ENCODE measurements around the gene TTC1.
"Not testable (repeated sequence)": the region's sequence is repeated elsewhere in the genome, so short reads cannot be mapped to it uniquely, and the experiment has no call there.

Gene TTC1

GRCh38 chr5:160001457-160001856, 7.5 kb upstream of the TTC1 start:
- DNase-seq (ENCODE audit: low read depth): no peak

- DNase-seq (ENCODE audit: low read depth): no peak
Observed at GRCh38 chr5:160007514-160007913, 1.4 kb upstream of the TTC1 start.

GRCh38 chr5:160008529-160008876, 436 bp upstream of the TTC1 start:
- not testable (repeated sequence) for DNase-seq (ENCODE audit: low read depth)

GRCh38 chr5:160009591-160009989, 651 bp downstream of the TTC1 start:
- no peak for DNase-seq (ENCODE audit: low read depth)

GRCh38 chr5:160011471-160011870, 2.5 kb downstream of the TTC1 start:
- no peak for DNase-seq (ENCODE audit: low read depth)

- DNase-seq (ENCODE audit: low read depth): not testable (repeated sequence)
Observed at GRCh38 chr5:160014197-160014596, 5.3 kb downstream of the TTC1 start.

GRCh38 chr5:160018945-160019625, 10.1 kb downstream of the TTC1 start:
- DNase-seq (ENCODE audit: low read depth): no peak

GRCh38 chr5:160020266-160020770, 11.4 kb downstream of the TTC1 start:
- no peak for DNase-seq (ENCODE audit: low read depth)

- no peak for DNase-seq (ENCODE audit: low read depth)
Observed at GRCh38 chr5:160020964-160021363, 12.0 kb downstream of the TTC1 start.

GRCh38 chr5:160021831-160022446, 13.0 kb downstream of the TTC1 start:
- peak; percentile 17 for DNase-seq (ENCODE audit: low read depth)

GRCh38 chr5:160023007-160023907, 14.3 kb downstream of the TTC1 start:
- no peak for DNase-seq (ENCODE audit: low read depth)

- no peak for DNase-seq (ENCODE audit: low read depth)
Observed at GRCh38 chr5:160023908-160024630, 15.1 kb downstream of the TTC1 start.

- DNase-seq (ENCODE audit: low read depth): no peak
Observed at GRCh38 chr5:160029004-160029403, 20.1 kb downstream of the TTC1 start.

- DNase-seq (ENCODE audit: low read depth): no peak
Observed at GRCh38 chr5:160029540-160030139, 20.7 kb downstream of the TTC1 start.

GRCh38 chr5:160030631-160031377, 21.9 kb downstream of the TTC1 start:
- no peak for DNase-seq (ENCODE audit: low read depth)

- DNase-seq (ENCODE audit: low read depth): no peak
Observed at GRCh38 chr5:160033546-160034252, 24.8 kb downstream of the TTC1 start.

GRCh38 chr5:160036243-160036642, 27.3 kb downstream of the TTC1 start:
- no peak for DNase-seq (ENCODE audit: low read depth)

GRCh38 chr5:160036884-160037283, 27.9 kb downstream of the TTC1 start:
- DNase-seq (ENCODE audit: low read depth): no peak

- DNase-seq (ENCODE audit: low read depth): no peak
Observed at GRCh38 chr5:160039810-160040470, 31.0 kb downstream of the TTC1 start.

- no peak for DNase-seq (ENCODE audit: low read depth)
Observed at GRCh38 chr5:160040471-160040835, 31.5 kb downstream of the TTC1 start.

Measured in activated T-helper 1 cell treated with Interleukin-2 at 50 U/mL for 16 hours (primary cell).